SK-N-MC (cell line): ENCODE results near the gene YLPM1.
A peak's percentile ranks its signal among the peaks of the same experiment; 100 is the strongest.

ENCODE experiments used
- DNase-seq: peaks from one replicate; pipeline ENCODE4 v3.0.0-alpha.2; 2011; ENCODE audit warnings: low read depth, low spot score
- H3K27ac ChIP-seq: fragments of 200-600 bp; sonication (generic); 2 replicates; pipeline ENCODE4 v1.5.1; 2016; ENCODE audit warnings: mixed run types
- H3K36me3 ChIP-seq: fragments of 200-600 bp; sonication (generic); 2 replicates; pipeline ENCODE4 v1.6.1; 2017; ENCODE audit warnings: antibody characterized with exemption, low read length, mixed read lengths; ENCODE audit not compliant: insufficient read depth
- H3K4me3 ChIP-seq: fragments of 200-600 bp; sonication (generic); 2 replicates; pipeline ENCODE4 v1.5.1; 2016
- H3K9ac ChIP-seq: fragments of 200-600 bp; sonication (generic); 2 replicates; pipeline ENCODE4 v1.8.0; 2017; ENCODE audit warnings: mixed run types, mixed read lengths; ENCODE audit not compliant: insufficient read length
- H3K9me3 ChIP-seq: fragments of 200-600 bp; sonication (generic); 2 replicates; pipeline ENCODE4 v1.6.1; 2017; ENCODE audit warnings: low read depth, mild to moderate bottlenecking, antibody characterized with exemption, low read length, moderate library complexity, mixed read lengths
- EZH2 ChIP-seq: fragments of 200-600 bp; sonication (generic); IDR thresholded peaks from one replicate; pipeline ENCODE4 v1.6.1; 2017; ENCODE audit warnings: antibody characterized with exemption
- FOXP2 ChIP-seq: optimal IDR thresholded peaks from 2 replicates; pipeline ENCODE3; 2011; ENCODE audit warnings: mild to moderate bottlenecking, moderate library complexity; ENCODE audit not compliant: insufficient read depth; ENCODE audit errors: extremely low read length, control extremely low read depth
- POLR2AphosphoS5 ChIP-seq: IDR thresholded peaks from 2 replicates; pipeline ENCODE4 v1.6.1; 2012; ENCODE audit warnings: mild to moderate bottlenecking, low read depth, low read length, borderline replicate concordance

Gene YLPM1

GRCh38 chr14:74866708-74867389 is 103.7 kb downstream of the YLPM1 start:
- Histone ChIP-seq H3K27ac (peak overlapping the region; percentile 27; the same call in 1 of the 2 replicates), H3K9me3 (no peaks in the 10 kb centered on the region), H3K9ac (no peak overlapping the region), H3K4me3 (no peak overlapping the region), H3K36me3 (no peaks in the 10 kb centered on the region)
- no peak for DNase-seq
- TF ChIP-seq FOXP2 (no peak), EZH2 (no peak), POLR2AphosphoS5 (no peak)

GRCh38 chr14:74867673-74868072 is 104.6 kb downstream of the YLPM1 start:
- Histone ChIP-seq H3K27ac (peak overlapping the region; percentile 27; the same call in 1 of the 2 replicates), H3K36me3 (no peaks in the 10 kb centered on the region), H3K9me3 (no peaks in the 10 kb centered on the region), H3K9ac (no peak overlapping the region), H3K4me3 (no peak overlapping the region)
- no peak for DNase-seq
- no peak for TF ChIP-seq EZH2
- TF ChIP-seq FOXP2, result no peak
- TF ChIP-seq POLR2AphosphoS5, result no peak

- H3K36me3 ChIP-seq, result no peaks in the 10 kb centered on the region
- H3K9ac ChIP-seq, result no peak overlapping the region
- no peak overlapping the region for H3K27ac ChIP-seq
- H3K9me3 ChIP-seq, result no peaks in the 10 kb centered on the region
- no peak for DNase-seq
- no peak overlapping the region for H3K4me3 ChIP-seq
- no peak for TF ChIP-seq EZH2
- TF ChIP-seq FOXP2, result no peak
- TF ChIP-seq POLR2AphosphoS5, result no peak
These were observed 105.6 kb downstream of the YLPM1 start for GRCh38 chr14:74868739-74869138.

- H3K27ac ChIP-seq, result no peak overlapping the region
- H3K36me3 ChIP-seq, result no peaks in the 10 kb centered on the region
- no peaks in the 10 kb centered on the region for H3K9me3 ChIP-seq
- no peak overlapping the region for H3K9ac ChIP-seq
- no peak overlapping the region for H3K4me3 ChIP-seq
- no peak for TF ChIP-seq EZH2
- TF ChIP-seq POLR2AphosphoS5, result no peak
- no peak for TF ChIP-seq FOXP2
- DNase-seq, result no peak
These were observed 108.7 kb downstream of the YLPM1 start for GRCh38 chr14:74871819-74872218.

GRCh38 chr14:74875204-74875603 is 112.1 kb downstream of the YLPM1 start:
- Histone ChIP-seq H3K9ac (no peak overlapping the region), H3K27ac (no peak overlapping the region), H3K9me3 (no peaks in the 10 kb centered on the region), H3K4me3 (no peak overlapping the region), H3K36me3 (no peaks in the 10 kb centered on the region)
- no peak for DNase-seq
- no peak for TF ChIP-seq EZH2
- TF ChIP-seq POLR2AphosphoS5, result no peak
- no peak for TF ChIP-seq FOXP2

DNA sequence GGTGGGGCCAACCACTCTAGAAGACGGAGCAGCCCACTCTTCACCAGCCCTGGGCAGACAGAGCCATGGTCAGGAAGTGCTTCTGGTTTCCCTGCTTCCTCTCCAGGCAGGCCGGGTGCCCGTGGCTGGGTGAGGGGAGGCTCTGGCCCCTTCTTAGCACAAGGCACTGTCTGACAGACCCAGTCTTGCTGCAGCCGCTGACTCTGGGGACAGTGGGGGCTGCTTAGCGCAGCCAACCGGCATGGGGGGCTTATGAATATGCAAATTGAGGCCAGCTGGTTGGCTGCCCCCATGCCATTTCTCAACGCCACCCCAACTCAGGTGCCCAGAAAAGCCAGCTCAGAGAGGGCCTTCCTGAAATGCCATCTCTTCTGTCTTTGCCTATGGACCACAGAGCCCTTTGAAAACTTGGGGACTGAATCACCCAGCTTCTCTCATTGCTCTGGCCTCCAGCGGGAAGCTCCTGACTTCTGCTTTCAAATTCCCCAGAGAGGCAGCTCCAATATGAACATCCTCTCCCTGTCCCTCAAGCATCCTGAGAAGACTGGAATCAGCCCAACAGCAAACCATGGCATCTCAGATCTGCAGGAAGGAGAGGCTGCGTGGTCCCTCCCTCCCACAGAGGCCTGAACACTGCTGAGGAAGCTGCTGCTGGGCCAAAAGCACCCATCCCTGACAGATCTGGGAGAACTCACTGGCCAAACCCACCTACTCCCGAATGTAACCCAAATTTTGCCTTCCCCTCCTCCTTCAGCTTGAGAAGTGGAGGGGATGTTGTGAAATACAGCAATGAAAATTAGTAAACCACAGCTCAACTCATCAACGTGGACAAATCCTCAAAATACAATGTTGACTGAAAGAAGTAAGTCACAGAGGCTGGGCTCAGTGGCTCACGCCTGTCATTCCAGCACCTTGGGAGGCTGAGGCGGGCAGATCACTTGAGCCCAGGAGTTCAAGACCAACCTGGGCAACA is 113.1 kb downstream of the YLPM1 start, which contains the start of gene PROX2:
Gene PROX2 (minus strand): TSS at position 205 of the 973 bp plus-strand sequence. CDS start 12,311 bp downstream, outside the sequence.
- Histone ChIP-seq H3K9ac (no peak within 1 kb of the TSS), H3K9me3 (no peaks in the 10 kb centered on the region), H3K27ac (no peak within 1 kb of the TSS), H3K4me3 (no peak within 1 kb of the TSS), H3K36me3 (no peaks in the 10 kb centered on the region)
- TF ChIP-seq POLR2AphosphoS5 (no peak), FOXP2 (no peak), EZH2 (no peak)
- no peak for DNase-seq

DNA sequence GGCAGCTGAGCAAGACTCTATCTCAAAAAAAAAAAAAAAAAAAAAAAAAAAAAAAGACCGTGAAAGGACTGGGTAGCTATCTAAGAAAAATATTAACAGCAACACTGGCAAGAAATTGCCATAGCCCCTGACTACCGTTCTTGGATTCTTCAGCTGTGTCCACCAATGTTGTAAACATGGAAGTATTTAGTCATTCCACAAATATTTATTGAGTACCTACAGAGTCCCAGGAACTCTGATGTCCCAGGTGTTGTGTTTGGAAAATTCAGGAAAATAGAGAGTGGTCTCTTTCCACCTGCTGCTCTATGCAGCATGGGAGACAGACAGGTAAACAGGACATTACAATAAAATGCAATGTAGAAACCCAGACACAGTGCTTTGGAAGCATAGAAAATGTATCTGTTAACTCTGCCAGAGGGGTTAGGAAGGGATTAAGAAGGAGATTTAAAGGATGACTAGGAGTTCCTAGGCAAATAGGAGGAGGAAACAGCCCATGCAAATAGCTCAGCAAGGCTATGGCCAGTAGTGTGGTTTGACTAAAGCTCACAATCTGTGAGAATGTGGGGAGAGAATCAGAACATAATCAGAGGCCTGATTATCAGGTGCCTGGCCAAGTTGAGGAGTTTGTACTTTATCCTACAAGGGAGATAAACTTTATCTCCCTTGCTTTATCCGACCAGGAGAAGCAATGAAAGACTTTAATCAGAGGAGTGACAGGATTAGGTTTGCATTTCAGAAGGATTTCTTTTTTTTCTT is 116.5 kb downstream of the YLPM1 start:
- Histone ChIP-seq H3K4me3 (no peak overlapping the region), H3K27ac (no peak overlapping the region), H3K9me3 (no peaks in the 10 kb centered on the region), H3K9ac (no peak overlapping the region), H3K36me3 (peaks cover 13% of the 10 kb centered on the region)
- no peak for TF ChIP-seq FOXP2
- TF ChIP-seq POLR2AphosphoS5, result no peak
- TF ChIP-seq EZH2, result no peak
- DNase-seq, result no peak
